ENCODE measurements around the gene MIOS.
A peak's percentile ranks its signal among the peaks of the same experiment; 100 is the strongest.

The MIOS gene

DNA sequence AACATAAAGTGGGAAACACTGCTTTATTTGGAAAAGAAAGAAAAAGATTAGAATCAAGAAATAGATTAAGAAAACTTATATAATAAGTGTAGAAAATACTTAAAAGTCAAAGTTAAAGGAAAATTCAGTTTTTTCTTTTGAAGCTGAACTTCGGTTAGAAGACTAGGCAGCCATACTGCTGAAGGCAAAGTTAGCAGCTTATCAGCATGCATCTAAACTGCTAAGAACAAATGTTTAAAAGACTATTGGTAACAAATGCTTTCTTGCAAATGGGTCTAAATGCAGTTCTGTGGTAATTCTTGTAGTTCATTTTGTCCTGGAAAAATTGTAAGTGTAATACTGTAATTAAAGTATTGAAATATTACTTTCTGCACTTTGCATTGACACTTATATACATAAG, 18.0 kb downstream of the MIOS start:
- no peak for DNase-seq

DNA sequence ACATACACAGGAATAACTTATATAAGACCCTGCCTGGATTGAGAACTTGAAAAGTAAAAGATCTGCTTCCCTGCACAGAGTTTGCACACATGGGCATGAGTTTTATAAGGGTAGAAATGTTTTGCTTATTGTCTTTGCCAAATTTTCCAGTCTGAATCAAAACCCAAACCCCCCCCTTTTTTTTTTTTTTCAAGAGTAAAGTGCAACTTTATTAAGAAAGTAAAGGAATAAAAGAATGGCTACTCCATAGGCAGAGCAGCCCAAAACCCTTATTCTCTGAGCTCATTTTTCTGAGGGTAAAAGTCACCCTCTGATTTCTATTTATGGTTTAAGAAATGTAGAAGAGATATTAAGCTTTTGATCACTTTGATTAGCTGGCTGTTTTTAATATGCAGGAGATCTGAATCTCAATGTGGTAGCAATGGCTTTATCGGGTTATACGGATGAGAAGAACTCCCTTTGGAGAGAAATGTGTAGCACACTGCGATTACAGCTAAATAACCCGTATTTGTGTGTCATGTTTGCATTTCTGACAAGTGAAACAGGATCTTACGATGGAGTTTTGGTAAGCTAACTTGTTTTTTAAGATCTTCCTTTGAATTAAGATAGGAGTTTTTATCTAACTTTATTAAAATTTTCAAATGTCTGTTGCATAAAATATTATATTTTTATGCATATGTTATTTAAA, 18.7 kb downstream of the MIOS start:
- no peak for DNase-seq

- DNase-seq: peak; percentile 6
Observed at GRCh38 chr7:7595451-7595850, 28.8 kb downstream of the MIOS start.

DNA sequence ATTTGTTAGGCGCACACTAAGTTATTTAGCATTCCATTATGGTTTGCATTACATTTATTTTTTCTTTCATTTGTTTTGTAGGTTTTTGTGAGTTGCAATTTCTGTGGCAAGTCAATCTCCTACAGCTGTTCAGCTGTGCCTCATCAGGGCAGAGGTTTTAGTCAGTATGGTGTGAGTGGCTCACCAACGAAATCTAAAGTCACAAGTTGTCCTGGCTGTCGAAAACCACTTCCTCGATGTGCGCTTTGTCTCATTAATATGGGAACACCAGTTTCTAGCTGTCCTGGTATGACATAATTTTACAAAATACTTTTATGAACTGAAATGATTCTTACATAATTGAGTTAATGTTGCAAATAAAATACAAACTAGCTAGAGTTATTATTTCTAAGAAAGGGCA, 29.5 kb downstream of the MIOS start:
- no peak for DNase-seq

- no peak for DNase-seq
Observed at GRCh38 chr7:7607010-7607409, 40.3 kb downstream of the MIOS start.

- DNase-seq: no peak
Observed at GRCh38 chr7:7609330-7609729, 42.6 kb downstream of the MIOS start.

DNA sequence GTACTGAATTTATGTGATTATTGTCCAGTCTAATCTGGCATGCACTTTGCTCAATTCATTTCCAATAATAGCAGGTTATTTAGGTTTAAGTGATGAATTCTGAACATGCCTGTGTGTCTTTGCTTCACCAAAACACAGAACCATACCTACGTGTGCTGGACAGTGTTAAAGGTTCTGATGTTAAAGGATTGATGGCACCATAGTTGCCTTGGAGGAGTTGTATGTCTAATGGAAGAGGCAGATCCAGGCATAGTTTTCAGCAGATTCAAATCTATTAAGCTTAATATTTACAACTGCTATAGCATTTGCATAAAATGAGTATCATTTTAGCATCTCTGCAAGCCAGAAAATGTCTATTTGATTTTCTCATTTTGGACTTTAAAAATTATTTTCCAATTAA, 45.8 kb downstream of the MIOS start:
- no peak for DNase-seq

- DNase-seq: no peak
Observed at GRCh38 chr7:7613210-7613609, 46.5 kb downstream of the MIOS start.

GRCh38 chr7:7614018-7614741, 47.5 kb downstream of the MIOS start:
- DNase-seq: no peak

- DNase-seq: no peak
Observed at GRCh38 chr7:7617550-7617949, 50.9 kb downstream of the MIOS start.

- DNase-seq: no peak
Observed at GRCh38 chr7:7618410-7618809, 51.7 kb downstream of the MIOS start.

- no peak for DNase-seq
Observed at GRCh38 chr7:7620236-7620635, 53.6 kb downstream of the MIOS start.

DNA sequence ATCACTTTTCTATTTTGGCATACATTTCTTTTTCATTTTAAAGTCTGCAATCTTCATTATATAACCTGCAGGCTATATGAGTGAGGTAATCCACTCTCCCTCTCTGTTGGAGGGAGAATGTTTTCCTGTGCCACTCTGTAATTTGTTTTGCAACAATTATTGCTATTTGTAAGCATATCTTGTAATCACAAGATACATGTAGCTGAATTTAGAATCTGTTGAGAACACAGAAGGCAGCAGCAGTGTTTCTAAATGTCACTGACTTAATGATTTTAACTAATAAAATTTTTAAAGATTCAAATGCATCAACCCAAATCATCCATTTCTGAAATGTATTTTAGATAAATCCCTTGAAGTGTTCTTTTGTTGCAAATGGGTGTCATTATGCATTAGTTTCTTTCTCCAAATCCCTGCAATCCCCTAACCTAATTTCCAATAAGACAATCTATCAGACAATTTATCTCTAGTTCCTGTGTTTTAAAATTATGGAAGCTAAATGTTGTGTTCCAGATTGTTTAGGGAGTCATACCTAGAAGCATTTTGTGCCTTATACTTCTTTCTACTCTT, 54.0 kb downstream of the MIOS start:
- DNase-seq: no peak

- no peak for DNase-seq
Observed at GRCh38 chr7:7628476-7628875, 61.8 kb downstream of the MIOS start.

- no peak for DNase-seq
Observed at GRCh38 chr7:7630626-7631329, 64.1 kb downstream of the MIOS start.

- DNase-seq: peak; percentile 0
Observed at GRCh38 chr7:7639421-7639820, 72.7 kb downstream of the MIOS start.

- DNase-seq: peak; percentile 24
Observed at GRCh38 chr7:7639847-7640220, 73.2 kb downstream of the MIOS start.

- peak; percentile 99 for DNase-seq
Observed at GRCh38 chr7:7640221-7641128, 73.8 kb downstream of the MIOS start, which contains the start of gene UMAD1. TSS of gene UMAD1 (plus strand) at chr7:7640752. CDS start at chr7:7673372, 32,620 bp downstream.

DNA sequence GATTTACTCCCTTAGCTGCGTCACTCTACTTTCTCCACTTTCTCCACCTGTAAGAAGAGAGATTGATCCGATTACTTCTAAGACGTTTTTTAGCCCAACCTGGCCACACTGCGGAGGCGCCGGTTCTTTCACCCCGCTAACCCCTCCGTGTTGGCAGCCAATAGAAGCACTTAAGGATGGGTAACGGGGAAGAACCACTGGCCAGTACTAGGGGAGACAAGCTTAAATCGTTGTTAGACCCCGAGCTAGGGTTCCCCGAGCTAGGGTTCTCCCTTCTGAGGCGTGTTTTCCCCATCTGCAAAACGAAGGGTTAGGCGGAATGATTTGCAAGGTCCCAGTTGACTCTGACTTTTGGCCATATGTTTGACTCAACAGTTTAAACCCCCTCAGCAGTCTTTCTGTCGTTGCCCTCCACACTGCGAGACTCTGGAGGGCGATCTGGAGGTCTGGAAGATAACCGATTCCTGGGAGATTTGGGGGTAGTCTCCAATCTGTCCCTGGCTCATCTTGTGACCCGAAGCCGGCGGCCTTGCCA, 74.5 kb downstream of the MIOS start:
- DNase-seq: peak; percentile 12

DNA sequence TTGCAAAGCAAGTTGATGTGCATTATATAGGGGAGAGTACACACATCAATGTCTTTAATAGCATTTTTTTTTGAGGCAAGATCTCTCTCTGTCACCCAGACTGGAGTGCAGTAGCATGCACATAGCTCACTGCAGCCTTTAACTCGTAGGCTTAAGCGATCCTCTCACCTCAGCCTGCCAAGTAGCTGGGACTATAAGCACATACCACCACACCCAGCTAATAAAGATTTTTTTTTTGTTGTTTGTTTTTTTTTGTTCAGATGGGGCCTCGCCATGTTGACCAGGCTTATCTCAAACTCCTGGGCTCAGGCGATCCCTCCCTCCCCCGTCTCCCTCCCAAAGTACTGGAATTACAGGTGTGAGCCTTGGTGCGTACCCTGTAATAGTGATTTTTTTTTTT, 75.4 kb downstream of the MIOS start:
- DNase-seq: no peak

- DNase-seq: no peak
Observed at GRCh38 chr7:7647495-7648036, 80.9 kb downstream of the MIOS start.

DNA sequence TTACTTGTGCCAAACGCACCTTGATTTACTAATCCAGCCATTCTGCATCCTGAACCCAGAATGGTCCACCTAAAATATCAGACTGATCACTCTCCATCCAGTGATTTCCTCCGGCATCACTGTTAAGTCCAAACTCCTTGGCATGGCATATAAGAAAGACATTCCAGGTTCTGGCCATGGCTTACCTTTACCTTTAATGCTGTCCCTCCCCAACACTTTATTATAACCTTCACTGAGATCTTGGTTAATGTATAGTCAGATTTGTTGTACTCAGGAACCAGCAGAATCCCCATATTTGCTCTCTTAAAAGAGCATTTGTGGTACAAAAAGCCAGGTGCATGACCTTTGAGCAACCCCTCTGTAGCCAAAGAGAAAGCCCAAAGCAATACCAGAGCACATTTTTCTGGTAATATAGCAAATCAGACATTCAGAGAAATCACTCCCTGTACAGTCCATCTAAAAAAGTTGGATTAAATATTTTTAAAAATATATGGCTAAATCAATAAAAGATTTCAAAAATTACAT, 84.1 kb downstream of the MIOS start:
- no peak for DNase-seq

All from fibroblast of skin of right biceps (primary cell).